Measurements from ENCODE around the gene ITIH5. TPM values are rescaled to one million over a fixed set of nuclear protein-coding genes. Genes with fewer than 3 reads are reported as not detected.

Gene ITIH5
- total RNA-seq, 1 donor from 2014 or later: 0.29 TPM

- TF ChIP-seq, protein P1, sequence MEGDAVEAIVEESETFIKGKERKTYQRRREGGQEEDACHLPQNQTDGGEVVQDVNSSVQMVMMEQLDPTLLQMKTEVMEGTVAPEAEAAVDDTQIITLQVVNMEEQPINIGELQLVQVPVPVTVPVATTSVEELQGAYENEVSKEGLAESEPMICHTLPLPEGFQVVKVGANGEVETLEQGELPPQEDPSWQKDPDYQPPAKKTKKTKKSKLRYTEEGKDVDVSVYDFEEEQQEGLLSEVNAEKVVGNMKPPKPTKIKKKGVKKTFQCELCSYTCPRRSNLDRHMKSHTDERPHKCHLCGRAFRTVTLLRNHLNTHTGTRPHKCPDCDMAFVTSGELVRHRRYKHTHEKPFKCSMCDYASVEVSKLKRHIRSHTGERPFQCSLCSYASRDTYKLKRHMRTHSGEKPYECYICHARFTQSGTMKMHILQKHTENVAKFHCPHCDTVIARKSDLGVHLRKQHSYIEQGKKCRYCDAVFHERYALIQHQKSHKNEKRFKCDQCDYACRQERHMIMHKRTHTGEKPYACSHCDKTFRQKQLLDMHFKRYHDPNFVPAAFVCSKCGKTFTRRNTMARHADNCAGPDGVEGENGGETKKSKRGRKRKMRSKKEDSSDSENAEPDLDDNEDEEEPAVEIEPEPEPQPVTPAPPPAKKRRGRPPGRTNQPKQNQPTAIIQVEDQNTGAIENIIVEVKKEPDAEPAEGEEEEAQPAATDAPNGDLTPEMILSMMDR (IDR thresholded peaks at IDR 0.05; ENCODE audit: partially characterized antibody, unreplicated experiment): no peak
- Mint-ChIP-seq H3K4me1 (ENCODE audit: low read depth, unreplicated experiment) (no peaks in the 10 kb centered on the region), H3K27me3 (ENCODE audit: unreplicated experiment) (no peaks in the 10 kb centered on the region), H3K9me3 (ENCODE audit: unreplicated experiment) (no peaks in the 10 kb centered on the region), H3K36me3 (ENCODE audit: unreplicated experiment) (no peaks in the 10 kb centered on the region), H3K4me3 (ENCODE audit: unreplicated experiment) (no peak overlapping the region), H3K27ac (ENCODE audit: unreplicated experiment) (no peak overlapping the region)
- no peak for DNase-seq
Measured at GRCh38 chr10:7707858-7708622, 41.3 kb upstream of the ITIH5 start.

DNA sequence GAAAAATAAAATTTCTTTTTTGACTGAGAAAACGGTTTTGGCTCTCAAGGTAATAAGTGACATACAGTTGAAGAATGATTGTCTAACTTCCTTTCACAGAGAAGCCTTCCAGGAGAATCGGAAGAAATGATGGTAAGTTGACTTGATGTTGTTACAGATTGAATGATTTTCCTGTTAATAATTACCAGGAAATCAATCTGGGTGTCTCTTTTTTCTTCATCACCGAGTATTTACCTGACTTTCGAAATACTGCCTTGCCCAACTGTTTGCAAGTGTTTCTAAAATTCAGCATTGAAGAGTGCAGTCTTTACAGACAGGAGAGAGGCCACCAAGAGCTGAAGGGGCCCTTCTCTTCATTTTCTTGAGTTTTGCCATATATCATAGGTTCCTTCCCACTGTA is 40.3 kb upstream of the ITIH5 start:
- no peaks in the 10 kb centered on the region for H3K36me3 Mint-ChIP-seq (ENCODE audit: unreplicated experiment)
- H3K4me3 Mint-ChIP-seq (ENCODE audit: unreplicated experiment): no peak overlapping the region
- no peak for DNase-seq
- H3K27me3 Mint-ChIP-seq (ENCODE audit: unreplicated experiment): no peaks in the 10 kb centered on the region
- H3K4me1 Mint-ChIP-seq (ENCODE audit: low read depth, unreplicated experiment): no peaks in the 10 kb centered on the region
- no peaks in the 10 kb centered on the region for H3K9me3 Mint-ChIP-seq (ENCODE audit: unreplicated experiment)
- TF ChIP-seq, protein P1 (IDR thresholded peaks at IDR 0.05; ENCODE audit: partially characterized antibody, unreplicated experiment): no peak
- H3K27ac Mint-ChIP-seq (ENCODE audit: unreplicated experiment): no peak overlapping the region

DNA sequence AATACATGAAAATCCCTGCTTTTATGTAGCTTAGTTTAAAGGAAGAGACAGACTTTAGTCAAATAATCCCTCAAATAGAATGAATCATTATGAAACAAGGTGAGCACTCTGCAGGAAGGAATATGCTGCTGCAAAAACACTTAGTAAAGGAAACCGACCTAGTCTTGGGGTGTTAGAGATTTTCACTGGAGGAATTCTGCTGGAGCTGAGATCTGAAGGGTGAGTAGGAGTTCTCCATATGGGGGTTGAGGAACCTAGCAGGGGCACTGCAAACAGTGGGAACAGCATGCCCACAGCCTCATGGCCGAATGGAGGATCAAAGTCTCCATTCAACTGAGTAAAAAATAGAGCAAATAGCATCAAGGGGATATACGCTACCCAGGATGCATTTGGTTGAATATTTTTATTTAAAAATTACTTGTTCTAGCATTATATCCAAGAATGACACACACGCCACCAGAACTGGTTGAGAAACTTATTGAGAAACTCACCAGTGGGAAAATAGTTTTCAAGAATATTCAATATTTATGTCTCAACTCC is 39.8 kb upstream of the ITIH5 start:
- DNase-seq: no peak
- no peak overlapping the region for H3K27ac Mint-ChIP-seq (ENCODE audit: unreplicated experiment)
- no peaks in the 10 kb centered on the region for H3K9me3 Mint-ChIP-seq (ENCODE audit: unreplicated experiment)
- TF ChIP-seq, protein P1 (IDR thresholded peaks at IDR 0.05; ENCODE audit: partially characterized antibody, unreplicated experiment): no peak
- no peaks in the 10 kb centered on the region for H3K4me1 Mint-ChIP-seq (ENCODE audit: low read depth, unreplicated experiment)
- H3K36me3 Mint-ChIP-seq (ENCODE audit: unreplicated experiment): no peaks in the 10 kb centered on the region
- H3K4me3 Mint-ChIP-seq (ENCODE audit: unreplicated experiment): no peak overlapping the region
- no peaks in the 10 kb centered on the region for H3K27me3 Mint-ChIP-seq (ENCODE audit: unreplicated experiment)

- no peak overlapping the region for H3K4me3 Mint-ChIP-seq (ENCODE audit: unreplicated experiment)
- no peaks in the 10 kb centered on the region for H3K27me3 Mint-ChIP-seq (ENCODE audit: unreplicated experiment)
- no peak for DNase-seq
- H3K27ac Mint-ChIP-seq (ENCODE audit: unreplicated experiment): no peak overlapping the region
- no peaks in the 10 kb centered on the region for H3K36me3 Mint-ChIP-seq (ENCODE audit: unreplicated experiment)
- no peaks in the 10 kb centered on the region for H3K9me3 Mint-ChIP-seq (ENCODE audit: unreplicated experiment)
- H3K4me1 Mint-ChIP-seq (ENCODE audit: low read depth, unreplicated experiment): no peaks in the 10 kb centered on the region
- TF ChIP-seq, protein P1 (IDR thresholded peaks at IDR 0.05; ENCODE audit: partially characterized antibody, unreplicated experiment): no peak
Measured at GRCh38 chr10:7705341-7705740, 38.6 kb upstream of the ITIH5 start.
